HL-60/S4 treated with retinoic acid at 250 ng/mL for 4 days and 3 days (cell line): ENCODE measurements around the gene TTI1.
"Not testable (repeated sequence)": the region's sequence is repeated elsewhere in the genome, so short reads cannot be mapped to it uniquely, and the experiment has no call there.

Source experiments
- in situ Hi-C: fragments of 300-500 bp; cut with MboI; formaldehyde crosslinking; loops from 2 replicates; pipeline ENCODE4 v1.7.0; 2022; ENCODE audit warnings: low sequenced_read_pairs

TTI1 gene

DNA sequence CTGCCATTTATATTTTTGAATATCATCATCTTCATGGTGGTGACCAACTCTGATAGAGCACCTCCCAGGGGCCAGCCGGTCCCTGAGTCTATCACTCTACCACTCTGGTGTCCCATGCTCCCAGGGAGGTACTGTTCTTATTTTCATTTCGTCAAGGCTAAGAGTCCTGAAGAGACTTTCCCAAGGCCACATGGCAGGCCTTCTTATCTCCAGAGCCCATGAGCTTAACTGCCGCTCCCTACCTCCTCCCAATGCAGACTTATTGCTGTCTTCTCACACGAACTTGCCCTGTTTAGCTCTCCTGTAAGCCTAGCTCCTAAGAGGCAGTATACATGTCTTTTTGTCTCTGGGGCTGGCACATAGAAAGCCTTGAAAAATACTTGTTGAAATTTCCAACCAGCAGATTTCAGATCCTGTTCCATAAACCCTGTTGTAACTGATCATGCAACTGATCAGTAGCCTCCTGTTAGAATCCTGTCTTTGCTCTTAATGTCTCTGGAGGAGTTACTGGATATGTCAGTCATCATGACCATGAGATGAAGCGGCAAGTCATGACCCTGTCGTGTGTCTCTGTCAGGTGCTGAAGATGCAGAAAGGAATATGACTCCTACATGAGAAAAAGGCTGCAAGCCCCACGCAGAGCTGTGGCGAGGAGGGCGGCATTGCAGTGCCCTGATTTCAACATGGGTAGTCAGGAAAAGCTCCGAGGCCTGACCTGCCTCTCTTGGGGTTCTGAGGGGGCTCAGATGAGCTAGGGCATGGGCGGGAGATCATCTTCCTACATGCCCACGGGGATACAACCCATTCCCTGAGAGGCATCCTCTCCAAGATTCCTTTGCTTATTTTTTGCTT is 60.0 kb downstream of the TTI1 start:
- in situ Hi-C loops, result no loop called here

DNA sequence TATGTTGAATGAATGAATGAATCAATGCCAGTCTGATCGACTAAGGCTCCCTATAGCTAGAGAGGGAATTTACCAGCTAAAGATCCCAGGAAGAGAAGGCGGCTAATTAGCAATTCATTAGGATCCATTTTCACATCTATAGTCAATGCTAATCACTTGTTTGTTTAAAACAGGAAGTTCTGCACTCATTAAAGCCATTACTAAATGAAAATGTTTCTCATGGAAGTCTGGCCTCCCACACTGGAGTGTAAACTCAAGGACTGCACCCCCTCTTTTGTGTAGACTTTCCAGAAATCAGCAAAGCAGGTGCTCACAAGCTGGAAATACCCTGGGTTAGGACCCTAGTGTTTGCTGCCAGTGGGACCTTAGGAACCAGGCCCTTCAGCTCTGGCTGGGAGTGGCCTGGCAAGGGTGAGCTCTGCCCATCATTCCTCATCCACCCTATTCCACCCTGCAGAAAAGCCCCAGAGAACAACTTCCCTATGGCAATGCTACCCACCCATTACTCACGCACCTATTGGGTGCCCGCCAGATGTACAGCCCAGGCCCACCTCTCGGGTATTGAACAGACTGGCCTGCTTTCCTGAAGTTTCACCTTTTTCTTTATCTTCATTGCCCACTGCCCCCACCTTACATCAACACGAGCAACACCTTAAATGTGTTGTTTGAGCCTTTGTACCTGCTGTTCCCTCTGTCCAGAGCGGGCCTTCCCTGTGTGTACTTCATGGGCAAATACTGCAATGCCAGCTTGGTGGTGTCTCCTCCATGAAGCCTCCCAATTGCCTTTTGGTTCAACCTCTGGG is 60.8 kb downstream of the TTI1 start:
- in situ Hi-C loops, result no loop called here

DNA sequence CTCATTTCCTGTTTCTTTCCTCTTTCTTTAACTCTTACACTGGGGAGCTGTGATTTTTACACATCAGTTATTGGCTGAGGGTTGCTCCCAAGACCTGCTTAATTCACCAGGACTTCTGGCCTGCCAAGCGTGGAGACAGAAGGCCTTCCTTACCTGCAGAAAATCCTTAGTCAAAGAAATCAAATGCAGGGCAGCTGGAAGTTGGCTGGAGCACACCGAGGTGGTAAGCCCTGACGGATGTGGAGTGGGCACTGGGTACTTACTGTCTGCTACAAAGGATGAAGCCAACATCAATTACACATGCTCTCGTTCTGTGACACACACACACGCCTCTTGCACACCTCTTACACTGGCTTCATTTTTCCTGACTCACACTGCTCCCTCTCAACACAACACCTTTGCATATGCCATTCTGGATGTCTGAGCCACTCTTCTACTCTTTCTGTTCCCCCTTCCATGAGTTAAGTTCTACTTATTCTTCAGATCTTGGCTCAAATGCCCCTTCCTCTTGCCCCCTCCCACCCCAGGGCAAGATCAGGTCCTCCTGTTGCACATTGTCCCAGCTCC is 61.6 kb downstream of the TTI1 start:
- in situ Hi-C loops, result no loop called here

DNA sequence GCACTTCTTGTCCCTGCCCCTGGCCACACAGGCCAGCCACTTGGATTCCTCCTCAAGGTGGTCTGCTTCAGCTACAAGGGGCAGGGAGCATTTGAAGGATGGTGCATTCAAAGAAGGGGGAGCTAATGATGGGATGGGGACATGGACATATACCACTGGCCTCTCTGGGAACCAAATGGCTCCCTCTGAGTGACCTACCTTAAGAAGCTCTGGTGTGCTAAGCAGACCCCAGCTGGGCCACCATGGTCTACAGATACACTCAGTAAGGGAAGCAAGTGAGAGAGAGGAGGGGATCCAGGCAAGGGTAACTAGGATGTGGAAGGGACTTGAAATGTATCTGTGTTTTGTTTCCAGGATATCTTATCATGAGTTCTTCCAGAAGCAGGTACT is 62.4 kb downstream of the TTI1 start:
- in situ Hi-C loops, result no loop called here

DNA sequence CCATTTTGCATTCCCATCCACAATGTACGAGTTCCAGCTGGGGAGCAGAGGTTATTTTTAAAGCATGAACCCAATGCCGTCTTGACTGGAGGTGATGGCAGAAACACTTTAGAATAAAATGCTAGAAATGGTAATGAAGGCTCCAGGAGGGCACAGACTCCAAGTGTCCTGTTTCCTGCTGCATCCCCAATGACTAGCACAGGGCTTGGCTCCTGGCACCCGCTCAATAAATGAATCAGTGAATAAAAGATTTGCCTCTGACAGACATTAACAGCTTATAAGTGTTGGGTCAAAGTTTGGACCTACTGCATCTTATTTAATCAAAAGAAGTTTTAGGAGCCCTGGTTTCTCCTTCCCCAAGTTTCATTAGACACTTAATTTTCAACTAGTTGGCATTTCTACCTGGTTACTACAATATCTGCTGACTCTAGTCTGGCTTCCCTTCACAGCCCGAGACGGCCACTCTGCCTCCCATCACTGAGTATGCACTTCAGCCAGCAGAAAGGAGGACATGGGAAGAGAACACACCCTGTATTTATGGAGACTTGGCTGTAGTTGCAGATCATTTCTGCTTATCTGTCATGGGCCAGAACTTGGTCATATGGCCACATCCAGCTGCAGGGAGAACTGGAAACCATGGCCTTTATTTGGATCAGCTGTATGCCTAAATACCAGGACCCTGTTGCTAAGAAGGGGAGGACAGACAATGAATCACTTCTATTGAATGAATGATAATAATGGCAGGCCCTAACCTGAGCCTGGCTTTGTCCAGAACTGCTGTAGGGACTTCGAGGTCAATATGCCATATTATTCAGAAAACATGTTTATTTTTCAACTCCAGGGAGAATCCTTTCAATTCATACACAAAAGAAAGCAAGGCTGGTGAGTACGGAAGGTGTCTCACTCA is 63.1 kb downstream of the TTI1 start:
- in situ Hi-C loops, result no loop called here

DNA sequence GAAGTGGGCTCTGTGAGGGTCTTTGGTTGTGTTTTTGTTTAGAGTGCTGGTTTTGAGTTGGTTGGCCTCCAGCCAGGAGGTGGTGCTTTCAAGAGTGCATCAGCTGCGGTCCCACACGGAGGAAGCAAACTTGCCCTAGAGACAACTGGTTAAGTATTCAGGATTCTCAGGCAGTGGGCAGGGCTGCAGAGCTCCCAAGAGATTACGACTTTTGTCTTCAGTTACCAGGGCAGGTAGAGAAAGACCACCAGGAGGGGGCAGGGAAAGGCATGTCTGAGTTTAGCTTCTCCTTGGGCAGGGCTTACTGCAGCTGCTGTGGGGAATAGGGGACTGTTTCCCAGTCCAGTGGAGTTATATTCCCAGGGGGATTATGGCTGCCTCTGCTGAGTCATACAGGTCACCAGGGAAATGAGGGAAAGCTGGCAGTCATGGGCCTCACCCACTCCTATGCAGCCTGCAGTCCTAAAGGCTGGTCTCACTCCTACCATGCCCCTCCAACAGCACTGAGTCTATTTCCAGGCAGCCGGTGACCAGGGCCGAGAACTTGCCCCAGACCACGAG is 64.3 kb downstream of the TTI1 start:
- in situ Hi-C loops, result no loop called here

DNA sequence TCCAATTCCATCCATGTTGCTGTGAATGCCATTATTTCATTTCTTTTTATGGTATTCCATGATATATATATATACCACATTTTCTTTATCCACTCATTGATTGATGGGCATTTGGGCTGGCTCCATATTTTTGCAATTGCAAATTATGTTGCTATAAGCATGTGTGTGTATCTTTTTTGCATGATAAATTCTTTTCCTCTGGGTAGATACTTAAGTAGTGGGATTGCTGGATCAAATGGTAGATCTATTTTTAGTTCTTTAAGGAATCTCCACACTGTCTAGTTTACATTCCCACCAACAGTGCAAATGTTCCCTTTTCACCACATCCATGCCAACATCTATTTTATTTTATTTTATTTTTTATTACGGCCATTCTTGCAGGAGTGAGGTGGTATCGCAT is 69.8 kb downstream of the TTI1 start:
- in situ Hi-C loops, result not testable (repeated sequence)

DNA sequence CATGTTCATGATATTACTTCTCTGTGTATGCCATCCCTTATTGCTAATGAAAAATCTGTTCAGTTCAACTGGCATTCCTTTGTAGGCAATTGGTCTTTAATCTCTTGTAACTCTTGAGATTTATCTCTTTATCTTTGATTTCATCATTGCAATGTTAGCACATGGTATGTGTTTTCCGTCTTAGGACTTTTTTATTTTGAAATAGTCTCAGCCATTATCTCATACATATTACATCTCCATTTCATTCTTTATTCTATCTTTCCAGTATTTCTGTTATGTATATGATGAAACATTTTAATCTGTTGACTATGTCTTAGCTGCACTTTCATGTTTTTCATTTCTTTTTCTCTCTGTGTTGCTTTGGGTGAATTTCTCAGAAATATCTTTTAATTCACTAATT is 72.2 kb downstream of the TTI1 start:
- in situ Hi-C loops, result no loop called here

DNA sequence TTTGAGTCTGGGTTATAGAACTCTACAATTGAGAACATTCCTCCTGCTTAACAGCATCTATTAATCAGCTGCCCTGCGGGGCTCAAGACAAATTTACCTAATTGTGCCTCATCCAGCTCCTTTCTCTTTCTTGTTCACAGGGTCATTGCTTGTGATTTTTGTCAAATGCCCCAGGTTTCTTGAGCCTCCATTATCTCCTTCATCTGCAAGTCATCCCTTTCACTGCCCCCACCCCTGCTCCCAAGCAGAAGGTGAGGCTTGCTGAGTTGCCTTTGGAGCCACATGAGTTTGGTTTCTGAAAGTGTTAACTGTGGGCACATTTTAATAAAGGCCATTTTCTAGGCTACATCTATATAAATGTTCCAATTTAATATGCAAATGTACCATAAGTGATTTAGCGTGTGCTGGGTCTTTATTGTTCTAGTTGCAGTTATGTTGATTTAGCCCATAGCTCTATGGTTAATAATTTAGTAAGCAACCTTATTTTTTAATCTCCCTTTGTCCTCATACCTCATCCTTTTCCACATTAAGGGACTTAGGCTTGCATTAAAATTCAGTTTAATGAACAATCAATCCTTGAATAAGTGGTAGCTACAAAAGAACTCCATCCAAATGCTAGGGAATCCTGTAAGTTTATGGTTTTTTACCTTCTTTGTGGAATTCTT is 74.3 kb downstream of the TTI1 start:
- in situ Hi-C loops, result no loop called here

DNA sequence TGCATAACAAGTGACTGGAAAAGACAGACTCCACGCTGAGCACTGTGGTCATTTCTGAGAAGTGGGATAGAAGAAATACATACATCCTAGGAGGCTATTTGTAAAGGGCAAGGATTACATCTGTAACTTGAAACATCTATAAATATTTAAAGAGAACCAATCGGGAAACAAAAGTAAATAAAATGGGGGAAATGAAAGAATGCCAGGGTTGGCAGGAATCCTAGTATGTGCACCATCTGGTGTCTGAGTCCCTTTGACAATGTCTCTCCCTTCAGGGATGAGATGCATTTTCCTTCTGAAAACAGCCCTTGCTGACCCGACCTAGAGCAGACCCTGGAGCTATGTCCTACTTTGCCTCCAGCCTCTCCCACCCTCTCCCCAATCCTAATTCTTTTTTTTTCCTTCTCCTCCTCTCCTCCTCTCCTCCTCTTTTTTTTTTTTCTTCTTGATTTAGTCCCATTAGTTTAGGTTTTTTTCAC is 77.1 kb downstream of the TTI1 start:
- in situ Hi-C loops, result no loop called here

DNA sequence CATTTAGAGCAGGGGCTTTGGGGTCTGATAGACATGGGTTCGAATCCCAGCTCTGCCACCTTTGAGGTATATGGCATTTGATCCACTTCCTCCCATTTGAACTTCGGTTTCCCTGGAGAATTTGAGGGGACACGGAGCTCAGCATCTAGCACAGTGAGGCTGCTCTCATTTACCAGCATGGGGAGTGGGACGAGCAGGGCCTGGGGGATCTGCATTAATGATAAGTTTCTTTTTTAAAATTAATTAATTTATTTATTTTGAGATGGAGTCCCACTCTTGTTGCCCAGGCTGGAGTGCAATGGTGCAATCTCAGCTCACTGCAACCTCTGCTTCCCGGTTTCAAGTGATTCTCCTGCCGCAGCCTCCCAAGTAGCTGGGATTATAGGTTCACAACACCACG is 77.7 kb downstream of the TTI1 start:
- in situ Hi-C loops, result no loop called here

DNA sequence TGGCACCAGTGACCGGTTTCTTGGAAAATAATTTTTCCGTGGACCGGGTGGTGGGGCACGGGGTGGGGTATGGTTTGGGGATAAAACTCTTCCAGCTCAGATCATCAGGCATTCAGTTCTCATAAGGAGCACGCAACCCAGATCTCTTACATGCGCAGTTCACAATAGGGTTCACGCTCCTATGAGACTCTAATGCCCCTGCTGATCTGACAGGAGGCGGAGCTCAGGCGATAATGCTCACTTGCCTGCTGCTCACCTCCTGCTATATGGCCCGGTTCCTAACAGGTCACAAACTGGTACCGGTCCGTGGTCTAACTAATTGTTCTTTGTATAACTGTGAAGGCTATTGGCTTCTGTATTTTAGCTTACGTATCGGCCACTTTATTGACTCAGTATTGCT is 78.6 kb downstream of the TTI1 start:
- in situ Hi-C loops, result no loop called here

DNA sequence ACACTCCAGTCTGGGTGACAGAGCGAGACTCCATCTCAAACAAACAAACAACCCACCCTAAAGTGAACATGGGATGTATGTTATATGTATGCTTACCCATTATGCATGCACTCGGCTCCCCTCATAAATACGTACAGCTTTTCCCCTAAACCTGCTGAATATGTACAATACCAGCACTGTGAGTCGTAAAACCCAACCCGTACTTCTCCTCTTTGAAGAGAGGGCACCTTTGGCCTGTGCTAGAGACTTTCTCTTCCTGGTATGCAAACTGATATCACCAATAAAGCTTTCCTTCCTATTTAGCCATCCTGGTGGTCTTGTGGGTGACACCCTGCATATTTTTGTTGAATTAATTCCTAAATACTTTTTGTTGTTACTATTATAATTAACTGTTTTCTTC is 79.1 kb downstream of the TTI1 start:
- in situ Hi-C loops, result no loop called here

DNA sequence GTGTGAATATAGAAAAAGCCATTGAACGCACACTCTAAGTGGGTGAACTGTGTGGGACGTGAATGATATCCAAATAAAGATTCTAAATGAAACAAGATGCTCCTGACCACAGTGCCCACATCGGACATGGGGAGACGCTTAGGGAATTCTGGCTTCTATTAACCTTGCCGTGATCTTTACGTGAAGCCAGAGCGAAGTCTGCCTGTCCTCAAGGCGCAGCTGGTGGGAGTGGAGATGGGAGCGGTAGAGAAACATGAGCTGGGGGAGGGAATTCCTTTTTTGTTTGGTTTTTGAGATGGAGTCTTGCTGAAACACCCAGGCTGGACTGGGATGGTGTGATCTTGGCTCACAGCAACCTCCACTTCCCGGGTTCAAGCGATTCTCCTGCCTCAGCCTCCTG is 84.3 kb downstream of the TTI1 start:
- in situ Hi-C loops, result no loop called here

DNA sequence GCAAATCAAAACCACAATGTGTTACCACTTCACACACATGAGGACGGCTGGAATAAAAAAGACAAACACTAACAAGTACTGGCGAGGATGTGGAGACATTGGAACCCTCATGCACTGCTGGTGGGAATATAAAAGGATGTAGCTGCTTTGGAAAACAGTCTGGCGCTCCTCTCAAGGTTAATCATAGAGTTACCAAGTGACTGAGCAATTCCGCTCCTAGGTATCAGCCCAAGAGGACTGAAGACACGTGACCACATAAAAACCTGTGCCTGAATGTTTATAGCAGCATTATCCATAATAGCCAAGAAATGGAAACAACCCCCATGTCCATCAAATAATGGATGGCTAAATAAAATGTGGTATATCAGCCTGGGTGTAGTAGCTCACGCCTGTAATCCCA is 85.3 kb downstream of the TTI1 start:
- in situ Hi-C loops, result no loop called here

DNA sequence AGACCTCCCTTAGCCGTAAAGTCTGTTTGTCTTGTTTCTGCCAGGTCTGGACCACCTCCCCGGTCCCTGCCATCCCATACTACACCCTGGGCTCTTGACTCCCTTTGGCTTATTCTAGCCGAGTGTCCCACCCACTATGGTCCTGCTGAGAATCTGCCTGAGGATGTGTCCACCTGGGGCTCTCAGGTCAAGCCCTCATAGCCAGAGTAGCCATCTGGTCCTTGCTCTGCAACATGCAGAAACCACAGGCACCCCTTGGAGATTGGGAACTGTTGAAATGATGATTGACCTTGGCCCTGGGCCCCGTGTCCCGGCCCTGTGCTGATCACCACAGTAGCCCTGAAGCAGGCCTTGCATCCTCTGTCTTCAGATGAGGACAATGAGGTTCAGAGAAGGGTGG is 86.3 kb downstream of the TTI1 start:
- in situ Hi-C loops, result no loop called here

DNA sequence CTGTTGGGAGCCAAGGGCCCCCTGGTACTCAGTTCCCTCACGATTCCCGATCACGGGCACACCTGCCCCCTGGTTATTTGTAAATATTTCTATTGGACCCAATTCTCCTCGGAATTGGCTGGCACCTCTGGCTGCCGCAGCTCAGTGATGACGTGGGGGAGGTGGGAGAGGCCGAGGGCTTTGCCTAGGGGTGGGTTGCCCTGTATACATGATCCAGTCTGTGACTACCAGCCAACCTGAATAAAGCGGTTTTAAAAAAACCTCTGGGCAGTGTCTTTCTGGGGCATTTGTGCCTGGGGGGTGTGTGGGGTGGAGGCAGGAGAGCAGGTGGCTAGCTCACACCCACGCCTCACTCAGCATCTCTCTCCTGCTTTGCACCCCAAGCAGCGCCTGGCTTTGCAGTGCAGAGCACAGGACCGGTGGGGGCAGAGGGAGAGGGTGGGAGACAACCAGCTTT is 88.1 kb downstream of the TTI1 start:
- in situ Hi-C loops, result no loop called here

DNA sequence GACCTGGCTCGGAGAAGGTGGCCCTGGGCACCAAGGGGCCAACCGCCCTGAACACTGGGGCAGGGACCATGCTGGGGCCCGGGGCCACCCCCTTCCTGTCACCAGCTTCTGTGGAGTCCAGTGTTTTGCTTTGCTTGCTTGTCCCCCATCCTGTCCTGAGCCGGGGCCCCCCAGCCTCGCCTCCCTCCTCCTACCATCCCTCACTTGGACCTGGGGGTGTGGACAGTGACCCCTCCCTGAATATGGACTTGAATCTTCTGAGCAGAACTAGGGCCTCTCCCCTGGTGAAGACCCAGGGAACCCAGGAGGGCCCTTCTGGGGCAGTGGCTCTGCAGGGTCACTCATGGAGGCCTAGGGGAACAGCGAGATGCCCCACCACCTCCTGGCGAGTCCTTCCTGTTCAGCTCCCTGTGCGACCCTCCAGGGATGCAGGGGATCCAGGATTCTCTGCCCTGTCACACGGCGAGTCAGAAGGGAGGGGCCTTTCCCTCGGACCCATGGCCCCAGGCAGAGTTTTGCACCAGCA is 88.7 kb downstream of the TTI1 start:
- in situ Hi-C loops, result no loop called here
